ENCODE results near the gene EIF4G1. TPM values are rescaled to one million over a fixed set of nuclear protein-coding genes. Genes with fewer than 3 reads are reported as not detected.

Gene EIF4G1
- total RNA-seq, 1 experiment from 2014 or later, result 532 TPM

DNA sequence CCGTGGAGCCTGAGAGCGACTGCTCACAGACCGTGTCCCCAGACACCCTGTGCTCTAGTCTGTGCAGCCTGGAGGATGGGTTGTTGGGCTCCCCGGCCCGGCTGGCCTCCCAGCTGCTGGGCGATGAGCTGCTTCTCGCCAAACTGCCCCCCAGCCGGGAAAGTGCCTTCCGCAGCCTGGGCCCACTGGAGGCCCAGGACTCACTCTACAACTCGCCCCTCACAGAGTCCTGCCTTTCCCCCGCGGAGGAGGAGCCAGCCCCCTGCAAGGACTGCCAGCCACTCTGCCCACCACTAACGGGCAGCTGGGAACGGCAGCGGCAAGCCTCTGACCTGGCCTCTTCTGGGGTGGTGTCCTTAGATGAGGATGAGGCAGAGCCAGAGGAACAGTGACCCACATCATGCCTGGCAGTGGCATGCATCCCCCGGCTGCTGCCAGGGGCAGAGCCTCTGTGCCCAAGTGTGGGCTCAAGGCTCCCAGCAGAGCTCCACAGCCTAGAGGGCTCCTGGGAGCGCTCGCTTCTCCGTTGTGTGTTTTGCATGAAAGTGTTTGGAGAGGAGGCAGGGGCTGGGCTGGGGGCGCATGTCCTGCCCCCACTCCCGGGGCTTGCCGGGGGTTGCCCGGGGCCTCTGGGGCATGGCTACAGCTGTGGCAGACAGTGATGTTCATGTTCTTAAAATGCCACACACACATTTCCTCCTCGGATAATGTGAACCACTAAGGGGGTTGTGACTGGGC, 30.3 kb downstream of the EIF4G1 start:
- DNase-seq, result no peak
- H3K79me1 ChIP-seq (ENCODE audit: insufficient read depth, low read depth, low read length, poor library complexity, severe bottlenecking), result no peaks in the 10 kb centered on the region
- no CpG with 5 or more reads among the region's 24 CpGs for WGBS (ENCODE audit: extremely low coverage, insufficient read length, low lambda C conversion rate)

More for the DNA sequence above, 30.3 kb downstream of the EIF4G1 start:
- no peak overlapping the region for H3K4me2 ChIP-seq (ENCODE audit: insufficient read depth, insufficient read length, low read length)
- no peak overlapping the region for H4K91ac ChIP-seq (ENCODE audit: insufficient read length, low read depth, low read length)
- no peak overlapping the region for H2BK20ac ChIP-seq (ENCODE audit: low read depth, low read length, poor library complexity, severe bottlenecking)
- Mint-ChIP-seq H3K4me1 (peaks cover 8 to 9% of the 10 kb centered on the region in 2 experiments), H3K9me3 (no peaks in the 10 kb centered on the region; a peak in 1 of 5 replicates), H3K27me3 (ENCODE audit: low read depth) (no peaks in the 10 kb centered on the region), H3K36me3 (ENCODE audit: insufficient read depth in 1 of 3, low read depth in 3 of 3) (peaks cover 15 to 32% (median 22%) of the 10 kb centered on the region in 3 experiments; a peak in 6 of 7 replicates), H3K27ac (no peak overlapping the region), H3K4me3 (no peak overlapping the region)
- H3K27ac ChIP-seq (ENCODE audit: insufficient read length, low read depth, low read length), result no peak overlapping the region
- H3K27me3 ChIP-seq (ENCODE audit: insufficient read depth, low read length), result no peaks in the 10 kb centered on the region
- no peak overlapping the region for H4K5ac ChIP-seq (ENCODE audit: insufficient read length, low read depth, low read length)
- no peak overlapping the region for H2BK5ac ChIP-seq (ENCODE audit: insufficient read length, low read length)
- no peak overlapping the region for H2AK5ac ChIP-seq (ENCODE audit: insufficient read length, low read length)
- no peak overlapping the region for H2BK15ac ChIP-seq (ENCODE audit: low read depth, low read length)
- H2BK120ac ChIP-seq (ENCODE audit: low read depth, low read length, poor library complexity, severe bottlenecking), result no peak overlapping the region
- no peak overlapping the region for H3K9ac ChIP-seq (ENCODE audit: extremely low read depth, insufficient read length, low read length)
- H4K20me1 ChIP-seq (ENCODE audit: control insufficient read depth, insufficient read depth, insufficient read length), result no peaks in the 10 kb centered on the region
- H3K56ac ChIP-seq (ENCODE audit: insufficient read length, low read depth, low read length), result no peak overlapping the region
- no peak for TF ChIP-seq CTCF (conservative IDR thresholded peaks at IDR 0.05)
- H2AFZ ChIP-seq (ENCODE audit: low read length), result no peak overlapping the region
- no peak overlapping the region for H3K14ac ChIP-seq (ENCODE audit: insufficient read depth, low read length)
- no peaks in the 10 kb centered on the region for H3K23me2 ChIP-seq (ENCODE audit: insufficient read length, low read depth, low read length, poor library complexity, severe bottlenecking)
- H4K8ac ChIP-seq (replicated peaks; ENCODE audit: insufficient read length, low read depth, low read length), result no peak overlapping the region
- H3K4ac ChIP-seq (ENCODE audit: low read depth, low read length), result no peak overlapping the region
- 0 out of 2 replicates have a peak, but pooled peaks cover 2% of the 10 kb centered on the region for H3K4me1 ChIP-seq (ENCODE audit: insufficient read depth, low read length)
- no peaks in the 10 kb centered on the region for H3K79me2 ChIP-seq (ENCODE audit: insufficient read depth, low read length)
- no peak overlapping the region for H3K18ac ChIP-seq (ENCODE audit: insufficient read length, low read depth, low read length)
- no peak overlapping the region for H2BK12ac ChIP-seq (ENCODE audit: insufficient read length, low read depth, low read length)
- H3T11ph ChIP-seq (ENCODE audit: low read length), result no peak overlapping the region
- H3K23ac ChIP-seq (ENCODE audit: insufficient read length, low read depth, low read length), result no peak overlapping the region
- no peaks in the 10 kb centered on the region for H3K9me3 ChIP-seq (ENCODE audit: control insufficient read depth, low read depth, low read length)
